Astrocyte of the cerebellum (primary cell): ENCODE results near the gene TEX28.

Experiments used
- DNase-seq: peaks from one replicate; pipeline ENCODE4 v3.0.0-alpha.2; 2011; ENCODE audit warnings: low read depth
- H3K4me3 ChIP-seq: 2 replicates; pipeline ENCODE4 v1.5.1; 2011; ENCODE audit warnings: mild to moderate bottlenecking, low read depth, low read length, moderate library complexity
- in situ Hi-C: cut with HindIII; loops from 2 replicates; pipeline ENCODE4 v1.10.0; 2017; ENCODE audit warnings: low sequenced_read_pairs
- TF ChIP-seq, protein P1 (sequence below): IDR thresholded peaks from 2 replicates; pipeline ENCODE4 v1.5.1; 2012; ENCODE audit warnings: low read length, low read depth, moderate library complexity, mild to moderate bottlenecking; ENCODE audit errors: missing control alignments

Gene TEX28

DNA sequence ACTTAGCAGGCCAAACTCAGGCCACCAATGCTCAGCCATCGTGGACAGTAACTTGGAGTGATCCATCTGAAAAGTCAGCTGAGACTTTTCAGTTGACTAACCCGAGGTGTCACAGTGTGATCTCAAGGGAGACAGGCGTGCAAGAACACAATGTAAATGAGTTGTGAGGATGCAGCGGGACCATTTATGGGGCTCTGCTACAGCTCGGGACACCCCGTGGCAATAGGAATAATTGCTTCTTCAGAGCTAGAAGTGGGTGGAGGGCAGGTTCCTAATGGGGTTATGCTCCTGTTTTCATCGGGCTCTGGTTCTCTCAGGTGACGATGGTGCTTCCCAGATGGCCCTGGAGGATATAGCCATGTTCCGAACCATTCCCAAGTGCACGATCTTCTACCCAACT lies 28.0 kb upstream of the TEX28 start:
- in situ Hi-C loops, result no loop called here
- no peak for DNase-seq
- TF ChIP-seq, protein P1, sequence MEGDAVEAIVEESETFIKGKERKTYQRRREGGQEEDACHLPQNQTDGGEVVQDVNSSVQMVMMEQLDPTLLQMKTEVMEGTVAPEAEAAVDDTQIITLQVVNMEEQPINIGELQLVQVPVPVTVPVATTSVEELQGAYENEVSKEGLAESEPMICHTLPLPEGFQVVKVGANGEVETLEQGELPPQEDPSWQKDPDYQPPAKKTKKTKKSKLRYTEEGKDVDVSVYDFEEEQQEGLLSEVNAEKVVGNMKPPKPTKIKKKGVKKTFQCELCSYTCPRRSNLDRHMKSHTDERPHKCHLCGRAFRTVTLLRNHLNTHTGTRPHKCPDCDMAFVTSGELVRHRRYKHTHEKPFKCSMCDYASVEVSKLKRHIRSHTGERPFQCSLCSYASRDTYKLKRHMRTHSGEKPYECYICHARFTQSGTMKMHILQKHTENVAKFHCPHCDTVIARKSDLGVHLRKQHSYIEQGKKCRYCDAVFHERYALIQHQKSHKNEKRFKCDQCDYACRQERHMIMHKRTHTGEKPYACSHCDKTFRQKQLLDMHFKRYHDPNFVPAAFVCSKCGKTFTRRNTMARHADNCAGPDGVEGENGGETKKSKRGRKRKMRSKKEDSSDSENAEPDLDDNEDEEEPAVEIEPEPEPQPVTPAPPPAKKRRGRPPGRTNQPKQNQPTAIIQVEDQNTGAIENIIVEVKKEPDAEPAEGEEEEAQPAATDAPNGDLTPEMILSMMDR, result no peak
- H3K4me3 ChIP-seq, result no peak overlapping the region

DNA sequence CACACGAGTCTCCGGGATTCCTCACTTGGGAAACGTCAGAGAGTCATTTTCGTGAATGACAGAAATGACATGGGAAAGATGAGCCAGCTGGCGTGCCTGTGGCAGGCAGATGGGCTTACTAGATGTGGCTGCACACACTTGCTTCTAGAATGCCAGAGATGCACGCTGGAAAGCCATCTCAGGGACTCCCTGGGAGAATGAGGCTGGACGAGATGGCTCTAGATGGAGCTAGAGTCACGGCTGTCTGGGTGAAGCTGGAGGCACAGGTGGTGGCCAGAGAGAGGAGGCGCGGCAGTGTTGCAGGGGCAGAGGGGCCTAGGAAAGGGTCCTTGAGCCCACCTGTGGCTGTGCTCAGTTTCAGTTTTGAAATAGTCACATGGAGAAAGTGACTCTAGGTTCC lies 26.7 kb upstream of the TEX28 start:
- no peak overlapping the region for H3K4me3 ChIP-seq
- TF ChIP-seq, protein P1, result no peak
- in situ Hi-C loops, result no loop called here
- no peak for DNase-seq

DNA sequence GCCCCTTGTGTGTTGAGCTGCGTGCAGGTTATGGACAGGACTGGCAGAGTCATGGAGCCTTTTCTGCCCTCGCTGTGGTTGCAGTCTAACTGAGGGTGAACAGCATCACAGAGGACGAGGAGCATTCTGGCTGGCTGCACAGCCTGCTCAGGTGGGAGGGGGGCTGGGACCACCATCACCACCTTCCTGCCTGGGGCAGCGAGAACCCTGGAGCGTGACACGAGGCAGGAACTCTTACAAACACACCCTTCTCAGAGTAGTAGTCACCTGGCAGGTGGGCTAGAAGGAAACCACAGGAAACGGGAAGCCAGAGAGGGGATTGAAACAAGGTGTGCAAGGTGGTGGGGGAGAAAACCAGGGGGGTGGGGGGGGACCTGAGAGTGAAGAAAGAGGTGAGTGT lies 26.2 kb upstream of the TEX28 start:
- TF ChIP-seq, protein P1, result no peak
- in situ Hi-C loops, result no loop called here
- H3K4me3 ChIP-seq, result no peak overlapping the region
- DNase-seq, result no peak

DNA sequence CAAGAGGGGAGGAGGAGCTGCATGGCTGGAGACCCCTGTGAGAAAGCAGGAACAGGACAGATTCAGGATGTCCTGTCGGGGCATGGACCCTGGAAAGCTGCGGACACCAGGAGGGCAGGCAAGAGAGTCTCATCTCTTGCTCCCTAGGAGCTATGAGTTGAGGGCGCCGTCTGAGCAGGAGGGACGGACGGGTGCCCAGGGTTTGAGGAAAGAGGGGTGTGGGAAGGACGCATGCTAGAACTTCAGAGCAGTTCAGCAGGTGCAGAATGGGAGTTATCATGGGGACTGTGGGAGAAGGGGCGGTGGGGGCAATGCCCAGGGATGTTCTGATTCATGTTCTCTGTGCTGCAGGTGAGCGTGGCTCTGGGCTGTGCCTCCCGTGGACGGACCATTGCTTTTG lies 25.5 kb upstream of the TEX28 start:
- in situ Hi-C loops, result no loop called here

DNA sequence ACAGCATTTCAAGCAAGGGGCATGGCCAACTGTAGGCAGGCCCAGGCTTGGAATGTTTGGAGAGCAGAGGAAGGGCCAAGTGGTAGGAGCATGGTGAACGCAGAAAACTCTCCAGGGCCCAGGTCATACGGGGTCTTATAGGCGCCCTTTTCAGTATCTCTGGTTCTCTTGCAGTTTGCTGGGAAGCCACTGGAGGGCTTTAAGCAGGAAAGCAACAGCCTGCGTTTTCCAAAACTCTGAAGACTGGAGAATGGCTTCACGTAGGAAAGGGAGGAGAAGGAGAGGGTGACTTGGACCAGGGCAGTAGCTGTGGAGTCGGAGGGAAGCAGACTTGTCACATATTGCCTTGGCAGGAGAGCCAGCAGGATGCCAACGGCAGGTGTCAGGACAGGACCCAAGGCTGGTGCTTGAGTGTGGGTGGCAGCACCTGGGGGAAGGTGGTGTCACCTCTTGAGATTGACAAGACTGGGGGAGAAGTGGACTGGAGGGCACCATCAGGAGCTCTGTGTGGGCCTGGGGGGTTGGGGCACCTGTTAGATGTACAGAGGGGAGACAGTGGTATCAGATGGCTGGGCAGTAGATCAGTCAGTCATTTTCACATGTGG lies 22.6 kb upstream of the TEX28 start:
- no peak overlapping the region for H3K4me3 ChIP-seq
- DNase-seq, result no peak
- in situ Hi-C loops, result no loop called here
- TF ChIP-seq, protein P1, result peak; percentile 66

More for the DNA sequence above, 25.5 kb upstream of the TEX28 start:
- no peak overlapping the region for H3K4me3 ChIP-seq
- no peak for DNase-seq
- TF ChIP-seq, protein P1, result no peak

DNA sequence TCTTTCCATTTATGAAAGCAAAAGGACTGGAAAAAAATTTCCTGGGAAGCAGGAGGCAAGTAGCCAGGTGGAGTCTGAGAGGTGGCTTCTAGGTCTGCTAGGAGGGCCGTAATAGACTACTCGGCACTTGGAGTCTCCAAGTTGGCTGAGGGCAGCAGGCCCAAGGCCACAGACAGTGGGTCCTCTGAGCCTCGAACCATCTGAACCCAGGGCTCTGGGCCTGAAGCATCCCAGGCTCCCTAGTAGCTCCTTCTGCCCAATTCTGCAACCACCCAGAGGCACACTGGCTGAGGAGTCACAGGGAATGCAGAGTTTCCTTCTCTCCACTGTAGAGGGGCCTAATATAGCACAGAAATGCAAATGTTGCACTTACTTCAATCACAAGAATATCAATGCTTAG lies 20.5 kb upstream of the TEX28 start:
- no peak for DNase-seq
- in situ Hi-C loops, result no loop called here
- H3K4me3 ChIP-seq, result no peak overlapping the region
- TF ChIP-seq, protein P1, result no peak
